NCI-H226 (cell line): ENCODE results near the gene KIF17.
"Not testable (repeated sequence)": the region's sequence is repeated elsewhere in the genome, so short reads cannot be mapped to it uniquely, and the experiment has no call there.

Experiments used
- DNase-seq: peaks from one replicate; pipeline ENCODE4 v3.0.0-alpha.2; 2015

KIF17 gene

GRCh38 chr1:20726932-20727745 lies 9.3 kb upstream of the KIF17 start:
- DNase-seq: no peak

- DNase-seq: no peak
These were observed 8.5 kb upstream of the KIF17 start for GRCh38 chr1:20726118-20726911.

GRCh38 chr1:20725189-20726117 lies 7.6 kb upstream of the KIF17 start:
- DNase-seq: peak; percentile 66

GRCh38 chr1:20724364-20725188 lies 6.8 kb upstream of the KIF17 start:
- DNase-seq: no peak

GRCh38 chr1:20723537-20724363 lies 5.9 kb upstream of the KIF17 start:
- DNase-seq: no peak

GRCh38 chr1:20723159-20723536 lies 5.3 kb upstream of the KIF17 start:
- DNase-seq: no peak

GRCh38 chr1:20721117-20722061 lies 3.6 kb upstream of the KIF17 start:
- DNase-seq: no peak

GRCh38 chr1:20720631-20721091 lies 2.9 kb upstream of the KIF17 start:
- no peak for DNase-seq

GRCh38 chr1:20719871-20720620 lies 2.2 kb upstream of the KIF17 start:
- no peak for DNase-seq

- DNase-seq: no peak
These were observed 1.5 kb upstream of the KIF17 start for GRCh38 chr1:20719261-20719660.

- not testable (repeated sequence) for DNase-seq
These were observed 606 bp upstream of the KIF17 start for GRCh38 chr1:20718343-20718882.

GRCh38 chr1:20716232-20716631 lies 1.6 kb downstream of the KIF17 start:
- no peak for DNase-seq

GRCh38 chr1:20715406-20715805 lies 2.4 kb downstream of the KIF17 start:
- DNase-seq: no peak

GRCh38 chr1:20713440-20713839 lies 4.4 kb downstream of the KIF17 start:
- no peak for DNase-seq

- DNase-seq: no peak
These were observed 5.6 kb downstream of the KIF17 start for GRCh38 chr1:20712215-20712577.

GRCh38 chr1:20711285-20712214 lies 6.3 kb downstream of the KIF17 start:
- DNase-seq: no peak

- DNase-seq: no peak
These were observed 7.1 kb downstream of the KIF17 start for GRCh38 chr1:20710469-20711284.
